ENCODE results near the gene EVPL.

DNA sequence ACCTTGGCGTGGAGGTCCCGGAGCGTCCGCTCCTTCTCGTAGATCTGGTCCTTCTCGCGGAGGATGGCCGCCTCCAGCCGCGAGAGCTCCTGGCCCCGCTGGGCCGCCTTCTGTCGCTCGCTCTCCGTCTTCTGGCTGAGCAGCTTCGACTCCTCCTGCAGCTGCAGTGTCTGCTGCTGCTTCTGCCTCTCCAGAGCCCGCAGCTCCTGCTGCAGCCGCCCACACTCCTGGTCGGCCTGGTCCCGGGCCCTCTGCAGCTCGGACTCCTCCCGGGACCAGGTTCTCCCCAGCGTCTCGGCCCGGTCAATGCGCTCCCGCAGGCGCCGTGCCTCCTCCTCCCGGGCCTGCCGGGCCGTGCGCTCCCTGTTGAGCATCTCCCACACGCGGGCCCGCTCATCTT lies 18.9 kb downstream of the EVPL start:
- TF ChIP-seq, protein P1, sequence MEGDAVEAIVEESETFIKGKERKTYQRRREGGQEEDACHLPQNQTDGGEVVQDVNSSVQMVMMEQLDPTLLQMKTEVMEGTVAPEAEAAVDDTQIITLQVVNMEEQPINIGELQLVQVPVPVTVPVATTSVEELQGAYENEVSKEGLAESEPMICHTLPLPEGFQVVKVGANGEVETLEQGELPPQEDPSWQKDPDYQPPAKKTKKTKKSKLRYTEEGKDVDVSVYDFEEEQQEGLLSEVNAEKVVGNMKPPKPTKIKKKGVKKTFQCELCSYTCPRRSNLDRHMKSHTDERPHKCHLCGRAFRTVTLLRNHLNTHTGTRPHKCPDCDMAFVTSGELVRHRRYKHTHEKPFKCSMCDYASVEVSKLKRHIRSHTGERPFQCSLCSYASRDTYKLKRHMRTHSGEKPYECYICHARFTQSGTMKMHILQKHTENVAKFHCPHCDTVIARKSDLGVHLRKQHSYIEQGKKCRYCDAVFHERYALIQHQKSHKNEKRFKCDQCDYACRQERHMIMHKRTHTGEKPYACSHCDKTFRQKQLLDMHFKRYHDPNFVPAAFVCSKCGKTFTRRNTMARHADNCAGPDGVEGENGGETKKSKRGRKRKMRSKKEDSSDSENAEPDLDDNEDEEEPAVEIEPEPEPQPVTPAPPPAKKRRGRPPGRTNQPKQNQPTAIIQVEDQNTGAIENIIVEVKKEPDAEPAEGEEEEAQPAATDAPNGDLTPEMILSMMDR (IDR thresholded peaks at IDR 0.05 in 4 of 5, conservative IDR thresholded peaks at IDR 0.05 in 1 of 5), result no peak
- TF ChIP-seq POLR2A (IDR thresholded peaks at IDR 0.05), result no peak
